Keratinocyte (primary cell): ENCODE measurements around the gene TCERG1.

Experiments used
- CTCF ChIP-seq, 3 experiments: IDR thresholded peaks in 1 of 3; conservative IDR thresholded peaks in 1 of 3; optimal IDR thresholded peaks in 1 of 3; 2 replicates in 2 of 3; 3 replicates in 1 of 3; pipeline versions ENCODE3 to v1.5.1; 2011; ENCODE audit warnings: low read length in 3 of 3, mild to moderate bottlenecking in 3 of 3, moderate library complexity in 2 of 3, control low read depth in 1 of 3, inconsistent platforms in 1 of 3; ENCODE audit not compliant: insufficient read depth in 2 of 3; ENCODE audit errors: extremely low read depth in 1 of 3
- EZH2 ChIP-seq: IDR thresholded peaks from one replicate; pipeline ENCODE4 v1.6.1; 2012; ENCODE audit warnings: inconsistent platforms, mild to moderate bottlenecking, low read length, moderate library complexity

- TF ChIP-seq CTCF (optimal IDR thresholded peaks at IDR 0.05 in 1 of 3, IDR thresholded peaks at IDR 0.05 in 1 of 3, conservative IDR thresholded peaks at IDR 0.05 in 1 of 3; ENCODE audit: extremely low read depth in 1 of 3, insufficient read depth in 2 of 3, low read length in 3 of 3) (no peak), EZH2 (no peak)
Measured at GRCh38 chr5:146447734-146448380, 724 bp downstream of the TCERG1 start.
